WTC11 (cell line): ENCODE measurements around the gene NPAS2. TPM values are rescaled to one million over a fixed set of nuclear protein-coding genes. Genes with fewer than 3 reads are reported as not detected.

Source experiments
- ATAC-seq: fragments of 200-7000 bp; cut with Tn5 transposase; 2 replicates; pipeline ENCODE4 v1.10.0; 2021; ENCODE audit warnings: mild to moderate bottlenecking, moderate library complexity
- CTCF ChIA-PET: fragments of 300-600 bp; sonication (Branson Sonifier 250); formaldehyde crosslinking; loops from one replicate; lab custom pipeline; 2021; ENCODE audit warnings: antibody characterized with exemption; lab: Charles Lee
- POLR2A ChIA-PET: fragments of 350-600 bp; sonication (Branson Sonifier 250); formaldehyde crosslinking; loops from one replicate; lab custom pipeline; 2021; ENCODE audit warnings: antibody characterized with exemption; lab: Charles Lee
- DNase-seq: peaks from one replicate; pipeline ENCODE4 v3.0.0; 2021; ENCODE audit warnings: low spot score
- H3K27ac Mint-ChIP-seq: 2 replicates; pipeline ENCODE4 v1.8.0; 2021; ENCODE audit warnings: mixed read lengths
- H3K27me3 Mint-ChIP-seq: 2 replicates; pipeline ENCODE4 v1.8.0; 2021; ENCODE audit warnings: low read depth, mild to moderate bottlenecking, moderate library complexity, mixed read lengths
- H3K36me3 Mint-ChIP-seq: 2 replicates; pipeline ENCODE4 v1.8.0; 2021; ENCODE audit warnings: mixed read lengths
- H3K4me1 Mint-ChIP-seq: 2 replicates; pipeline ENCODE4 v1.8.0; 2022; ENCODE audit warnings: mixed read lengths
- H3K4me3 Mint-ChIP-seq: 2 replicates; pipeline ENCODE4 v1.8.0; 2021; ENCODE audit warnings: mild to moderate bottlenecking, moderate library complexity, mixed read lengths
- H3K9me3 Mint-ChIP-seq: 2 replicates; pipeline ENCODE4 v1.8.0; 2021; ENCODE audit warnings: mixed read lengths
- CBFB ChIP-seq: sonication (generic); formaldehyde crosslinking; IDR thresholded peaks from 2 replicates; pipeline ENCODE4 v1.8.1; 2022; ENCODE audit warnings: mild to moderate bottlenecking, low read depth, missing genetic modification reagents
- CDX4 ChIP-seq: fragments of 250-450 bp; sonication (Bioruptor Pico); IDR thresholded peaks from 2 replicates; pipeline ENCODE4 v1.9.0; 2021; ENCODE audit warnings: moderate library complexity, mild to moderate bottlenecking, inconsistent platforms, borderline replicate concordance
- ETV6 ChIP-seq: sonication (generic); formaldehyde crosslinking; IDR thresholded peaks from 2 replicates; pipeline ENCODE4 v1.8.1; 2022; ENCODE audit warnings: mild to moderate bottlenecking, missing genetic modification reagents
- GABPB1 ChIP-seq: sonication (generic); formaldehyde crosslinking; IDR thresholded peaks from 2 replicates; pipeline ENCODE4 v1.8.1; 2023; ENCODE audit warnings: mild to moderate bottlenecking, missing genetic modification reagents
- IRF2 ChIP-seq: sonication (generic); formaldehyde crosslinking; IDR thresholded peaks from 2 replicates; pipeline ENCODE4 v1.8.0; 2022; ENCODE audit warnings: low read depth, missing genetic modification reagents, borderline replicate concordance
- KAT7 ChIP-seq: sonication (generic); formaldehyde crosslinking; IDR thresholded peaks from 2 replicates; pipeline ENCODE4 v1.8.1; 2023; ENCODE audit warnings: missing genetic modification reagents, mild to moderate bottlenecking, borderline replicate concordance
- MXD4 ChIP-seq: fragments of 250-450 bp; sonication (Bioruptor Pico); IDR thresholded peaks from 2 replicates; pipeline ENCODE4 v1.8.0; 2021; ENCODE audit warnings: mild to moderate bottlenecking, moderate library complexity, borderline replicate concordance
- NR1H2 ChIP-seq: sonication (generic); formaldehyde crosslinking; IDR thresholded peaks from 2 replicates; pipeline ENCODE4 v1.9.0; 2021; ENCODE audit warnings: mild to moderate bottlenecking, moderate library complexity, missing genetic modification reagents
- OVOL2 ChIP-seq: fragments of 250-450 bp; sonication (Bioruptor Pico); IDR thresholded peaks from 2 replicates; pipeline ENCODE4 v1.9.0; 2021; ENCODE audit warnings: mild to moderate bottlenecking, borderline replicate concordance
- SMAD3 ChIP-seq: sonication (generic); formaldehyde crosslinking; IDR thresholded peaks from 2 replicates; pipeline ENCODE4 v1.8.0; 2022; ENCODE audit warnings: missing genetic modification reagents, mild to moderate bottlenecking, borderline replicate concordance
- SP1 ChIP-seq: sonication (generic); formaldehyde crosslinking; conservative IDR thresholded peaks from 2 replicates; pipeline ENCODE4 v1.8.1; 2022; ENCODE audit warnings: missing genetic modification reagents
- TP53 ChIP-seq: sonication (generic); formaldehyde crosslinking; IDR thresholded peaks from 2 replicates; pipeline ENCODE4 v1.8.1; 2023; ENCODE audit warnings: mild to moderate bottlenecking, missing genetic modification reagents
- USF2 ChIP-seq: sonication (generic); formaldehyde crosslinking; IDR thresholded peaks from 2 replicates; pipeline ENCODE4 v1.8.1; 2023; ENCODE audit warnings: mild to moderate bottlenecking, missing genetic modification reagents, moderate library complexity
- ZNF232 ChIP-seq: sonication (generic); formaldehyde crosslinking; IDR thresholded peaks from 2 replicates; pipeline ENCODE4 v1.8.0; 2022; ENCODE audit warnings: mild to moderate bottlenecking, missing genetic modification reagents
- ZNF263 ChIP-seq: sonication (generic); formaldehyde crosslinking; IDR thresholded peaks from 2 replicates; pipeline ENCODE4 v1.8.1; 2022; ENCODE audit warnings: low read depth, mild to moderate bottlenecking, moderate library complexity, missing genetic modification reagents
- ZNF317 ChIP-seq: sonication (generic); formaldehyde crosslinking; IDR thresholded peaks from 2 replicates; pipeline ENCODE4 v1.8.1; 2023; ENCODE audit warnings: low read depth, mild to moderate bottlenecking, moderate library complexity, missing genetic modification reagents, borderline replicate concordance
- ZNF396 ChIP-seq: fragments of 250-450 bp; sonication (Bioruptor Pico); IDR thresholded peaks from 2 replicates; pipeline ENCODE4 v1.8.0; 2021; ENCODE audit warnings: mild to moderate bottlenecking, moderate library complexity, borderline replicate concordance
- ZNF416 ChIP-seq: fragments of 250-450 bp; sonication (Bioruptor Pico); IDR thresholded peaks from 2 replicates; pipeline ENCODE4 v1.9.0; 2021; ENCODE audit warnings: mild to moderate bottlenecking, inconsistent platforms
- total RNA-seq: library from RNA; stranded (reverse); gene quantifications from 3 replicates; pipeline ENCODE4 v1.2.3, GENCODE V29; 2021
- TF ChIP-seq, protein P1 (sequence below): fragments of 250-450 bp; sonication (Bioruptor Pico); IDR thresholded peaks from 2 replicates; pipeline ENCODE4 v1.9.0; 2021; ENCODE audit warnings: mild to moderate bottlenecking
- TF ChIP-seq, protein P2 (sequence below): fragments of 250-450 bp; sonication (Bioruptor Pico); conservative IDR thresholded peaks from 2 replicates; pipeline ENCODE4 v1.9.0; 2021; ENCODE audit warnings: mild to moderate bottlenecking
- TF ChIP-seq, protein P3 (sequence below): fragments of 250-450 bp; sonication (Bioruptor Pico); IDR thresholded peaks from 2 replicates; pipeline ENCODE4 v1.8.0; 2021; ENCODE audit warnings: mild to moderate bottlenecking

The NPAS2 gene
- total RNA-seq, 1 experiment from 2014 or later: 2.6 TPM

GRCh38 chr2:100870652-100871531 is 51.0 kb downstream of the NPAS2 start (continued):
- TF ChIP-seq ZNF396: no peak

DNA sequence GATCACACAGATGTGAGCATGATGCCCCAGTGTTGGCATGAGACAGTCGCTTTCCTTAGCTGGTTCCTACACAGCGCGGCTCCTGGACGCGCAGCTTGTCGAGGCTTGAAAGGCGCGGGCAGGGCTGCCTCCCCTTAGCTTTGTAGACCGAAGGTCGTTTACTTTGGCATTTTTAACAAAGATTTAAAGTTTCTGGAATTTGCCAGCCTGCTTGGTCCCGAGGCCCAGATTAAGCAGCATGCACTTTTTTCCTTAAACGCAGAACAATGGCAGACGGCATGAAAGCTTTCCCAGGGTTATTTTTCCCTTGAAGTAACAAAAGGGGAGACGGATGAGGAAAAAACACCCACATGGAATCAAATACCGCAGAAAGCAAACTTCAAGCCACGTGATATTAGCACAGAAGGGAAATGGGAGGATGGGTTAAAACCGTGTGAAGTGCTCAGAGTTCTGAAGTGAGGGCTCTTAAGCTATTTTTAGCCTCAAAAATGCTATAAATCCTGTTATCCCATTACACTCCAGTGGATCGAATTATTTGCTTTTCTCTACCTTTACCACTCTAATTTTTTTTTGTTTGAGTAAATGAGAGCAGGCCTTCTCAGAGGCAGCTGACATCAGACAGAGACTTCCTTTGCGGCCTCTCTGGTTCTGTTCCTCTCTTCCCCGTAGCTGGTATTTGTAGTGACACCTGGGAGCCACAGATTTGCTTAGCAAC is 55.7 kb downstream of the NPAS2 start:
- ChIA-PET POLR2A (interaction anchor here (0.7 to 1.7 kb wide), 2 partner anchors 10 to 14 kb away, joined by 3 read pairs; no protein-coding TSS in a partner anchor), CTCF (no interaction called here)
- no peak overlapping the region for H3K27ac Mint-ChIP-seq
- H3K36me3 Mint-ChIP-seq: no peaks in the 10 kb centered on the region
- H3K27me3 Mint-ChIP-seq: no peaks in the 10 kb centered on the region
- H3K9me3 Mint-ChIP-seq: no peaks in the 10 kb centered on the region
- peaks cover 21% of the 10 kb centered on the region for H3K4me1 Mint-ChIP-seq
- no peak overlapping the region for H3K4me3 Mint-ChIP-seq
- DNase-seq: no peak
- TF ChIP-seq USF2 (CRISPR knock-in tag): peak; percentile 13; the same call in 1 of the 2 replicates
- TF ChIP-seq CBFB (CRISPR knock-in tag): no peak
- peak; percentile 33; the same call in 1 of the 2 replicates for TF ChIP-seq GABPB1 (CRISPR knock-in tag)
- ATAC-seq: no peak

GRCh38 chr2:100876231-100876860 is 56.4 kb downstream of the NPAS2 start:
- DNase-seq: no peak

GRCh38 chr2:100877555-100877954 is 57.6 kb downstream of the NPAS2 start:
- ATAC-seq (no peak), DNase-seq (no peak)
- H3K4me1 Mint-ChIP-seq: peaks cover 26% of the 10 kb centered on the region
- H3K27ac Mint-ChIP-seq: no peak overlapping the region
- H3K9me3 Mint-ChIP-seq: no peaks in the 10 kb centered on the region
- no peaks in the 10 kb centered on the region for H3K27me3 Mint-ChIP-seq
- CTCF ChIA-PET: no interaction called here
- no peaks in the 10 kb centered on the region for H3K36me3 Mint-ChIP-seq
- no peak overlapping the region for H3K4me3 Mint-ChIP-seq
- POLR2A ChIA-PET: interaction anchor here (0.6 kb wide), 1 partner anchor 1785 kb away, joined by 4 read pairs; no protein-coding TSS in a partner anchor
- TF ChIP-seq KAT7 (CRISPR knock-in tag) (no peak), OVOL2 (CRISPR knock-in tag) (no peak), ZNF263 (CRISPR knock-in tag) (no peak), MXD4 (no peak), SP1 (CRISPR knock-in tag) (no peak)
- TF ChIP-seq, protein P1, sequence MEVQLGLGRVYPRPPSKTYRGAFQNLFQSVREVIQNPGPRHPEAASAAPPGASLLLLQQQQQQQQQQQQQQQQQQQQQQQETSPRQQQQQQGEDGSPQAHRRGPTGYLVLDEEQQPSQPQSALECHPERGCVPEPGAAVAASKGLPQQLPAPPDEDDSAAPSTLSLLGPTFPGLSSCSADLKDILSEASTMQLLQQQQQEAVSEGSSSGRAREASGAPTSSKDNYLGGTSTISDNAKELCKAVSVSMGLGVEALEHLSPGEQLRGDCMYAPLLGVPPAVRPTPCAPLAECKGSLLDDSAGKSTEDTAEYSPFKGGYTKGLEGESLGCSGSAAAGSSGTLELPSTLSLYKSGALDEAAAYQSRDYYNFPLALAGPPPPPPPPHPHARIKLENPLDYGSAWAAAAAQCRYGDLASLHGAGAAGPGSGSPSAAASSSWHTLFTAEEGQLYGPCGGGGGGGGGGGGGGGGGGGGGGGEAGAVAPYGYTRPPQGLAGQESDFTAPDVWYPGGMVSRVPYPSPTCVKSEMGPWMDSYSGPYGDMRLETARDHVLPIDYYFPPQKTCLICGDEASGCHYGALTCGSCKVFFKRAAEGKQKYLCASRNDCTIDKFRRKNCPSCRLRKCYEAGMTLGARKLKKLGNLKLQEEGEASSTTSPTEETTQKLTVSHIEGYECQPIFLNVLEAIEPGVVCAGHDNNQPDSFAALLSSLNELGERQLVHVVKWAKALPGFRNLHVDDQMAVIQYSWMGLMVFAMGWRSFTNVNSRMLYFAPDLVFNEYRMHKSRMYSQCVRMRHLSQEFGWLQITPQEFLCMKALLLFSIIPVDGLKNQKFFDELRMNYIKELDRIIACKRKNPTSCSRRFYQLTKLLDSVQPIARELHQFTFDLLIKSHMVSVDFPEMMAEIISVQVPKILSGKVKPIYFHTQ: no peak
- TF ChIP-seq, protein P2, sequence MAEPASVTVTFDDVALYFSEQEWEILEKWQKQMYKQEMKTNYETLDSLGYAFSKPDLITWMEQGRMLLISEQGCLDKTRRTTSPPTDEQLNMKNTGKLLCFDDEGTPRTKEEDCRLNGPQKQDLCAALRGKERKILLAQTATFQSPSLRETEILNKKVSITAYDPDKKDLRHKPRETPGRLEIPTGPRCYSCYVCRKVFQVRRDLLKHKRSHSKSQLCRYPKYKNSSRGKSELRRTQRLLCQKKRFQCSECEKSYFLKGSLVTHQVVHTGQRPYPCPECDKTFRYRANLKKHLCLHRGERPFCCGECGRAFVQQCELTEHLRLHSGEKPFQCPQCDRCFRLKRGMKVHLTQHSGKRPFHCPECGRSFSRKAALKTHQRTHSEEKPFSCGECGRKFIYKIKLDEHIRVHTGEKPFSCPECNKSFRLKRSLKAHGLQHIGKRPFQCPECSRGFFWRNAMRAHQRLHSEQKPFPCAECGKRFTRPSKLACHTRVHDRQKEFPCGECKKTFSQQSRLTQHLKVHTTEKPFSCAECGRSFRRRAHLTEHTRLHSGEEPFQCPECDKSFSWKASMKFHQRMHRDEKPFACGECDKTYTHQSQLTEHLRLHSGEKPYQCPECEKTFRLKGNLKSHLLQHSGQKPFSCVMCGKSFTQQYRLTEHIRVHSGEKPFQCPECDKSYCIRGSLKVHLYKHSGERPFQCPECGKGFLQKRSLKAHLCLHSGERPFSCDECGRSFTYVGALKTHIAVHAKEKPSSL (CRISPR knock-in tag): no peak

More at GRCh38 chr2:100876231-100876860, 56.4 kb downstream of the NPAS2 start:
- Mint-ChIP-seq H3K36me3 (no peaks in the 10 kb centered on the region), H3K27me3 (no peaks in the 10 kb centered on the region), H3K4me3 (no peak overlapping the region), H3K9me3 (no peaks in the 10 kb centered on the region), H3K4me1 (peaks cover 23% of the 10 kb centered on the region), H3K27ac (no peak overlapping the region)
- POLR2A ChIA-PET: interaction anchor here (1.7 kb wide), 1 partner anchor 14 kb away, joined by 3 read pairs; no protein-coding TSS in a partner anchor
- no peak for ATAC-seq
- CTCF ChIA-PET: no interaction called here
- TF ChIP-seq ZNF317 (CRISPR knock-in tag) (no peak), TP53 (CRISPR knock-in tag) (no peak), IRF2 (CRISPR knock-in tag) (no peak), SMAD3 (no peak), ZNF416 (CRISPR knock-in tag) (no peak), NR1H2 (CRISPR knock-in tag) (no peak), ZNF232 (CRISPR knock-in tag) (no peak), CDX4 (no peak), ETV6 (CRISPR knock-in tag) (no peak)
- TF ChIP-seq, protein P3, sequence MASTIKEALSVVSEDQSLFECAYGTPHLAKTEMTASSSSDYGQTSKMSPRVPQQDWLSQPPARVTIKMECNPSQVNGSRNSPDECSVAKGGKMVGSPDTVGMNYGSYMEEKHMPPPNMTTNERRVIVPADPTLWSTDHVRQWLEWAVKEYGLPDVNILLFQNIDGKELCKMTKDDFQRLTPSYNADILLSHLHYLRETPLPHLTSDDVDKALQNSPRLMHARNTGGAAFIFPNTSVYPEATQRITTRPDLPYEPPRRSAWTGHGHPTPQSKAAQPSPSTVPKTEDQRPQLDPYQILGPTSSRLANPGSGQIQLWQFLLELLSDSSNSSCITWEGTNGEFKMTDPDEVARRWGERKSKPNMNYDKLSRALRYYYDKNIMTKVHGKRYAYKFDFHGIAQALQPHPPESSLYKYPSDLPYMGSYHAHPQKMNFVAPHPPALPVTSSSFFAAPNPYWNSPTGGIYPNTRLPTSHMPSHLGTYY (CRISPR knock-in tag): no peak
